Right atrium auricular region (tissue), 2 donors: ENCODE measurements around the gene BRK1. TPM values are rescaled to one million over a fixed set of nuclear protein-coding genes. Genes with fewer than 3 reads are reported as not detected.
"Not testable (repeated sequence)": the region's sequence is repeated elsewhere in the genome, so short reads cannot be mapped to it uniquely, and the experiment has no call there.

Source experiments
- DNase-seq: peaks from one replicate; pipeline ENCODE4 v3.0.0-alpha.2; 2019; ENCODE audit warnings: low spot score
- H3K27ac ChIP-seq, 2 donors: fragments of 200-600 bp; sonication (generic); 1 replicate in 1 of 2; 2 replicates in 1 of 2; pipeline ENCODE4 v1.5.1; 2016 to 2019
- H3K27me3 ChIP-seq, 2 donors: fragments of 200-600 bp; sonication (generic); one replicate each; pipeline versions ENCODE4 v1.5.1 to v1.6.0; 2017 to 2019
- H3K36me3 ChIP-seq: fragments of 200-600 bp; sonication (generic); one replicate; pipeline ENCODE4 v1.5.1; 2016
- H3K4me1 ChIP-seq, 2 donors: fragments of 200-600 bp; sonication (generic); one replicate each; pipeline versions ENCODE4 v1.5.1 to v1.6.0; 2017 to 2019
- H3K4me3 ChIP-seq, 2 donors: fragments of 200-600 bp; sonication (generic); 1 replicate in 1 of 2; 2 replicates in 1 of 2; pipeline ENCODE4 v1.5.1; 2017 to 2019; ENCODE audit warnings: mild to moderate bottlenecking in 1 of 2, moderate library complexity in 1 of 2
- H3K9me3 ChIP-seq, 2 donors: fragments of 200-600 bp; sonication (generic); one replicate each; pipeline ENCODE4 v1.5.1; 2019
- CTCF ChIP-seq, 2 donors: fragments of 200-600 bp; sonication (generic); IDR thresholded peaks; one replicate each; pipeline ENCODE4 v1.5.1; 2019; ENCODE audit warnings: antibody characterized with exemption in 2 of 2
- total RNA-seq, 2 donors: library from RNA; depleted of rRNA; stranded (reverse); fragments of >200 nt; gene quantifications; one replicate each; pipeline ENCODE4 v1.1.0, GENCODE V29; 2016

Gene BRK1
- total RNA-seq, 2 donors from 2014 or later: 58.3 to 94.3 TPM

GRCh38 chr3:10169000-10169496 is 53.6 kb downstream of the BRK1 start:
- no peak for TF ChIP-seq CTCF (IDR thresholded peaks at IDR 0.05)
- peaks cover 0 to 10% of the 10 kb centered on the region in 2 donors for H3K4me1 ChIP-seq

GRCh38 chr3:10170915-10171478 is 55.5 kb downstream of the BRK1 start:
- Histone ChIP-seq H3K27me3 (no peaks in the 10 kb centered on the region), H3K4me3 (no peak overlapping the region), H3K27ac (no peak overlapping the region), H3K4me1 (peaks cover 0 to 5% of the 10 kb centered on the region in 2 donors), H3K36me3 (no peaks in the 10 kb centered on the region), H3K9me3 (peaks cover 0 to 7% of the 10 kb centered on the region in 2 donors)
- TF ChIP-seq CTCF (IDR thresholded peaks at IDR 0.05): no peak
- DNase-seq: no peak

More at GRCh38 chr3:10169000-10169496, 53.6 kb downstream of the BRK1 start:
- no peaks in the 10 kb centered on the region for H3K36me3 ChIP-seq
- H3K27ac ChIP-seq: no peak overlapping the region
- H3K27me3 ChIP-seq: no peaks in the 10 kb centered on the region
- DNase-seq: no peak
- H3K4me3 ChIP-seq: no peak overlapping the region
- peaks cover 0 to 7% of the 10 kb centered on the region in 2 donors for H3K9me3 ChIP-seq

GRCh38 chr3:10173095-10173925 is 57.8 kb downstream of the BRK1 start:
- Histone ChIP-seq H3K27me3 (no peaks in the 10 kb centered on the region), H3K27ac (peak overlapping the region; percentile 68 to 77), H3K4me3 (no peak overlapping the region), H3K9me3 (peaks cover 0 to 7% of the 10 kb centered on the region in 2 donors), H3K36me3 (no peaks in the 10 kb centered on the region), H3K4me1 (peaks cover 0 to 5% of the 10 kb centered on the region in 2 donors)
- no peak for DNase-seq
- TF ChIP-seq CTCF (IDR thresholded peaks at IDR 0.05): no peak

GRCh38 chr3:10173926-10174435 is 58.5 kb downstream of the BRK1 start:
- DNase-seq: peak; percentile 96
- no peak overlapping the region for H3K4me3 ChIP-seq
- peak overlapping the region; percentile 68 to 77 for H3K27ac ChIP-seq
- peaks cover 0 to 5% of the 10 kb centered on the region in 2 donors for H3K4me1 ChIP-seq
- H3K36me3 ChIP-seq: no peaks in the 10 kb centered on the region
- no peaks in the 10 kb centered on the region for H3K27me3 ChIP-seq
- H3K9me3 ChIP-seq: peaks cover 0 to 4% of the 10 kb centered on the region in 2 donors
- no peak for TF ChIP-seq CTCF (IDR thresholded peaks at IDR 0.05)

- DNase-seq, H3K4me3 ChIP-seq, H3K4me1 ChIP-seq, H3K27ac ChIP-seq, H3K9me3 ChIP-seq, H3K27me3 ChIP-seq, H3K36me3 ChIP-seq: not testable (repeated sequence)
These were observed 59.9 kb downstream of the BRK1 start for GRCh38 chr3:10175334-10175733.

GRCh38 chr3:10176150-10176549 is 60.7 kb downstream of the BRK1 start:
- not testable (repeated sequence) for H3K36me3 ChIP-seq, H3K4me3 ChIP-seq, H3K27me3 ChIP-seq, H3K9me3 ChIP-seq, DNase-seq, H3K4me1 ChIP-seq, H3K27ac ChIP-seq

Other genes starting within 250 kb of the BRK1 start
- gene CIDEC, start 235.4 kb upstream of the BRK1 start, total RNA-seq: 10 to 100 TPM in 1 of 2 donors, 1 to 10 TPM in 1; 1.3 to 17.1 TPM
- gene JAGN1, start 225.1 kb upstream of the BRK1 start, total RNA-seq: 10 to 100 TPM; 39.8 to 44.8 TPM
- 1 to 10 TPM in 1 of 2 donors, under 1 TPM in 1; 0.89 to 2.6 TPM for gene IL17RE, start 212.8 kb upstream of the BRK1 start, total RNA-seq
- 10 to 100 TPM; 32.5 to 49.1 TPM for gene IL17RC, start 198.6 kb upstream of the BRK1 start, total RNA-seq
- gene CRELD1, start 181.8 kb upstream of the BRK1 start, total RNA-seq: 10 to 100 TPM; 63.9 to 79.0 TPM
- gene PRRT3, start 163.3 kb upstream of the BRK1 start, total RNA-seq: 1 to 10 TPM; 1.4 to 1.9 TPM
- 100 to 1,000 TPM in 1 of 2 donors, 10 to 100 TPM in 1; 69.8 to 111 TPM for gene EMC3, start 128.8 kb upstream of the BRK1 start, total RNA-seq
- gene FANCD2, start 89.2 kb upstream of the BRK1 start, total RNA-seq: 1 to 10 TPM; 1.7 to 2.0 TPM
- not detected for gene FANCD2OS, start 7.4 kb upstream of the BRK1 start, total RNA-seq
- 10 to 100 TPM; 14.1 to 16.5 TPM for gene VHL, start 26.1 kb downstream of the BRK1 start, total RNA-seq
- 1 to 10 TPM; 1.1 to 2.8 TPM for gene IRAK2, start 49.2 kb downstream of the BRK1 start, total RNA-seq
- gene TATDN2, start 132.8 kb downstream of the BRK1 start, total RNA-seq: 10 to 100 TPM in 1 of 2 donors, 1 to 10 TPM in 1; 9.8 to 14.3 TPM
- not detected for gene GHRL, start 177.3 kb downstream of the BRK1 start, total RNA-seq
- 10 to 100 TPM; 59.3 to 76.1 TPM for gene SEC13, start 205.4 kb downstream of the BRK1 start, total RNA-seq